Kidney epithelial cell (primary cell): ENCODE data around the gene VAT1L. TPM values are rescaled to one million over a fixed set of nuclear protein-coding genes. Genes with fewer than 3 reads are reported as not detected.

ENCODE experiments used
- DNase-seq: peaks from one replicate; pipeline ENCODE4 v3.0.0-alpha.2; 2010; ENCODE audit warnings: low read depth
- H3K27me3 ChIP-seq: 2 replicates; pipeline ENCODE4 v1.6.0; 2011; ENCODE audit warnings: low read length; ENCODE audit not compliant: control insufficient read depth, insufficient read depth
- H3K36me3 ChIP-seq: 2 replicates; pipeline ENCODE4 v1.5.1; 2011; ENCODE audit warnings: low read length; ENCODE audit not compliant: control insufficient read depth, insufficient read depth
- H3K4me3 ChIP-seq: 2 replicates; pipeline ENCODE4 v1.5.1; 2011; ENCODE audit warnings: low read depth, mild to moderate bottlenecking, control low read depth, low read length
- total RNA-seq: library from RNA; depleted of rRNA; stranded (reverse); fragments of >200 nt; gene quantifications from 2 replicates; pipeline ENCODE4 v1.2.3, GENCODE V29; 2015
- TF ChIP-seq, protein P1 (sequence below): IDR thresholded peaks from 2 replicates; pipeline ENCODE4 v1.5.1; 2011; ENCODE audit warnings: mild to moderate bottlenecking, moderate library complexity, low read length, control low read depth, inconsistent platforms; ENCODE audit not compliant: insufficient read depth, poor library complexity, severe bottlenecking

Gene VAT1L
- total RNA-seq, 1 donor from 2014 or later, result 0.29 TPM

DNA sequence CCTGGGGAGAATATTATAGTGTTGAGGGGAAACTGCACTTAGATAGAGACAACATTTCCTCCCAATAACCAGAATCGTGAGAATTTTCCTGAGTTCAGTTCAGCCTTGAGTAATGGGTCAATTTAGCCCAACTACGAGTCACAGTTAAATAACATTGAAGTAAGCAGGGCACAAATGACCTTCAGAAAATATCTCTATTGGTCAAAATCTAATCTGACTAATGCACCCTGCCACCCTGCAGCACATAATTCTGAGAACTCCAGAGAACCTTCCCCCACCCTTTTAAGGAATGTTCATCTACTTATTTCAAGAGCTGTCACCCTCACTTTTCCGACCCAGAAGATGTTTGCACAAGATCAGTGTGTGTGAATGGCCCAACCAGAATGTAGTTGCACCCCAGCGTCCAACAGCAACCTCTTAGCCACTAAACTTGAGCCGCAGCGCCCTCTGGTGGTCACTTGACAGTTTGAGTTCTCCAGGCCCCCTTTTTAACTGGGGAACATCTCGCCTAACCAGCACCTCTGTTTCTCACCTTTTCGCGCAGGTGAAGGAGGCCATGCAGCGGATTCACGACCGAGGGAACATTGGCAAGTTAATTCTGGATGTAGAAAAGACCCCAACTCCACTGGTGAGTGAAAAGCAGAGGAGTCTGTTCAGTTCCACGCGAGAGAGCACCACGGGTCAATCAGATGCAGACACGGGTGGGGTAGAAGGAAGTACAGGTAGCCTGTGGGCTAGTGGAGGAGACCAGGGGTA is 183.1 kb downstream of the VAT1L start:
- peak; percentile 2 for DNase-seq
- H3K27me3 ChIP-seq, result no peaks in the 10 kb centered on the region
- no peak overlapping the region for H3K4me3 ChIP-seq
- TF ChIP-seq, protein P1, sequence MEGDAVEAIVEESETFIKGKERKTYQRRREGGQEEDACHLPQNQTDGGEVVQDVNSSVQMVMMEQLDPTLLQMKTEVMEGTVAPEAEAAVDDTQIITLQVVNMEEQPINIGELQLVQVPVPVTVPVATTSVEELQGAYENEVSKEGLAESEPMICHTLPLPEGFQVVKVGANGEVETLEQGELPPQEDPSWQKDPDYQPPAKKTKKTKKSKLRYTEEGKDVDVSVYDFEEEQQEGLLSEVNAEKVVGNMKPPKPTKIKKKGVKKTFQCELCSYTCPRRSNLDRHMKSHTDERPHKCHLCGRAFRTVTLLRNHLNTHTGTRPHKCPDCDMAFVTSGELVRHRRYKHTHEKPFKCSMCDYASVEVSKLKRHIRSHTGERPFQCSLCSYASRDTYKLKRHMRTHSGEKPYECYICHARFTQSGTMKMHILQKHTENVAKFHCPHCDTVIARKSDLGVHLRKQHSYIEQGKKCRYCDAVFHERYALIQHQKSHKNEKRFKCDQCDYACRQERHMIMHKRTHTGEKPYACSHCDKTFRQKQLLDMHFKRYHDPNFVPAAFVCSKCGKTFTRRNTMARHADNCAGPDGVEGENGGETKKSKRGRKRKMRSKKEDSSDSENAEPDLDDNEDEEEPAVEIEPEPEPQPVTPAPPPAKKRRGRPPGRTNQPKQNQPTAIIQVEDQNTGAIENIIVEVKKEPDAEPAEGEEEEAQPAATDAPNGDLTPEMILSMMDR, result peak; percentile 72
- no peaks in the 10 kb centered on the region for H3K36me3 ChIP-seq

DNA sequence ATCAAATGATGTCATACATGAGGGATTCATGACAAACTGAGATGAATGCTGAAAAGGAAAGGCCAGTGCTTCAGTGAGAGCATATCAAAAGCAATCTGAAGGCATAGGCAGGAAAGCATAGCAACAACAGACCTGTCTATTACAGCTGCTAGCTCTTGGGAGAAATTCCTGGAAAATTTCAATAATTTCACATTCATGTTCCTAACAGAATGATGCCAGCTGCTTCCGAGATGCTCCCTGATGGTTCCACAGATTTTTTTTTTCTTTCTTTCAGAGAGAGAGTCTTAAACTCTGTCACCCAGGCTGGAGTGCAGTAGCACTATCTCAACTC is 183.7 kb downstream of the VAT1L start:
- Histone ChIP-seq H3K4me3 (no peak overlapping the region), H3K27me3 (no peaks in the 10 kb centered on the region), H3K36me3 (no peaks in the 10 kb centered on the region)
- TF ChIP-seq, protein P1, result no peak
- no peak for DNase-seq

DNA sequence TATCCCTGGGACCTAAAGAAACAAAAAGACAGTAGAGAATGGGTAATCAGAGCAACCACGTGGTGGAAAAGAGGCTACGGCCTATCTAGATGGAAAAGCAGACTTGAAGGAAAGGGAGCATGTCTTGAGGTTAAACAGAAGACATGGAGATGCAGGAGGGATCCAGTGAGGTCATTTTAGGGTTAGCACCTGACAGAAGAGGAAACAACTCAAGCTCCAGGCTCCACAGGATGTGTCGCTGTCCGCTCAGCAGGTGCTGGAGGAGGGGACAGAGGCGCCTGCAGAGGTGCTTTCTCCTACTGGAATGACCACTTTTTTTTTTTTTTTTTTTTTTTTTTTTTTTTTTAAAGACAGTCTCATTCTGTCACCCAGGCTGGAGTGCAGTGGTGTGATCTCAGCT is 186.5 kb downstream of the VAT1L start:
- TF ChIP-seq, protein P1, result no peak
- Histone ChIP-seq H3K4me3 (no peak overlapping the region), H3K36me3 (no peaks in the 10 kb centered on the region), H3K27me3 (no peaks in the 10 kb centered on the region)
- DNase-seq, result no peak

- no peak for DNase-seq
- no peaks in the 10 kb centered on the region for H3K36me3 ChIP-seq
- TF ChIP-seq, protein P1, result no peak
- H3K27me3 ChIP-seq, result no peaks in the 10 kb centered on the region
- H3K4me3 ChIP-seq, result no peak overlapping the region
These were observed 187.6 kb downstream of the VAT1L start for GRCh38 chr16:77975942-77976341.

DNA sequence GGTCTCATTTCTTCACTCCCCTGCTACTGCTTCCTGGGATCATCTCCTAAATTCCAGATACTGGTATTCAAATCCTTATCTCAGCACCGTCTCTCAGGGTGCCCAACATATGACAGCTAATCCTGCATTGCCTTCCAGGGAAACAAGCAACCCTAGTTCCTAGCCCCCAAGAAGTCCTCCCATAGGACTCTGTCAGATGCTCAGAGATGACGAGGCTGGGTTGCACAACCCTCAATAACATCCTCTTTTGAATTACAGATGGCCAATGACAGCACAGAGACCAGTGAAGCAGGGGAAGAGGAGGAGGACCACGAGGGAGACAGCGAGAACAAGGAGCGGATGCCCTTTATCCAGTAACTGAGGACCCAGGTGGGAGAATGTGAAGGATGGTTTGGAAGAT is 189.0 kb downstream of the VAT1L start:
- DNase-seq, result no peak
- no peak overlapping the region for H3K4me3 ChIP-seq
- no peaks in the 10 kb centered on the region for H3K36me3 ChIP-seq
- TF ChIP-seq, protein P1, result no peak
- H3K27me3 ChIP-seq, result no peaks in the 10 kb centered on the region

DNA sequence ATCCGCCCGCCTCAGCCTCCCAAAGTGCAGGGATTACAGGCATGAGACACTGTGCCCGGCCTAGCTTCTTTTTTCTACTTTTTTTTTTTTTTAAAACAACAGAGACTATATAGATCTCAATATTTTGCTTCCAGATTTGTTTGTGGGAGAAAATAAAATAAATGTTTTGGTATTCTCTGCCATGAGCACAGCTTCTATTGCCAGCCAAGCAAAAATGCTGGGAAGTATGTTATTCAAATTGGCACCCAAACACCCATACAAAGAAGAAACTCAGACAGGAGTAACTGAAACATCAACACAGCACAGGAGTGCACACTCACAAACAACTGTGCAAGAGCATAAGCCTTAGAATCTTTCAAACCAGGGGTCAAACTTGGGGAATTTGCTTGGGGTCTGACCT is 196.7 kb downstream of the VAT1L start:
- no peak for DNase-seq
- TF ChIP-seq, protein P1, result no peak
- Histone ChIP-seq H3K27me3 (no peaks in the 10 kb centered on the region), H3K36me3 (no peaks in the 10 kb centered on the region), H3K4me3 (no peak overlapping the region)
